GM18511 (cell line): ENCODE measurements around the gene EXO1.
"Not testable (repeated sequence)": the region's sequence is repeated elsewhere in the genome, so short reads cannot be mapped to it uniquely, and the experiment has no call there.

Experiments
- ATAC-seq: cut with Tn5 transposase; IDR thresholded peaks from one replicate; pipeline ENCODE4 v1.9.1; 2021; ENCODE audit warnings: mild to moderate bottlenecking, moderate library complexity; ENCODE audit not compliant: unreplicated experiment

Gene EXO1

GRCh38 chr1:241847796-241848685 lies at the start of gene EXO1:
Gene EXO1 (plus strand): TSS chr1:241848204. CDS start chr1:241850426, 2,222 bp downstream.
- ATAC-seq: peak; percentile 96

GRCh38 chr1:241799416-241799815 lies 48.6 kb upstream of the EXO1 start:
- ATAC-seq: no peak

GRCh38 chr1:241800640-241801039 lies 47.4 kb upstream of the EXO1 start:
- ATAC-seq: peak; percentile 65

GRCh38 chr1:241802863-241803262 lies 45.1 kb upstream of the EXO1 start:
- no peak for ATAC-seq

- ATAC-seq: not testable (repeated sequence)
Observed at GRCh38 chr1:241804706-241805105, 43.3 kb upstream of the EXO1 start.

GRCh38 chr1:241808265-241808664 lies 39.7 kb upstream of the EXO1 start:
- no peak for ATAC-seq

GRCh38 chr1:241810769-241811405 lies 37.1 kb upstream of the EXO1 start:
- peak; percentile 92 for ATAC-seq

GRCh38 chr1:241813768-241814320 lies 34.2 kb upstream of the EXO1 start:
- ATAC-seq: no peak

- no peak for ATAC-seq
Observed at GRCh38 chr1:241816008-241816407, 32.0 kb upstream of the EXO1 start.

GRCh38 chr1:241817331-241817792 lies 30.6 kb upstream of the EXO1 start:
- ATAC-seq: no peak

- ATAC-seq: peak; percentile 58
Observed at GRCh38 chr1:241817956-241818612, 29.9 kb upstream of the EXO1 start.

- no peak for ATAC-seq
Observed at GRCh38 chr1:241819340-241819866, 28.6 kb upstream of the EXO1 start.

- ATAC-seq: no peak
Observed at GRCh38 chr1:241821363-241821762, 26.6 kb upstream of the EXO1 start.

GRCh38 chr1:241822846-241823245 lies 25.2 kb upstream of the EXO1 start:
- no peak for ATAC-seq

GRCh38 chr1:241823925-241824324 lies 24.1 kb upstream of the EXO1 start:
- no peak for ATAC-seq

- ATAC-seq: no peak
Observed at GRCh38 chr1:241825581-241825980, 22.4 kb upstream of the EXO1 start.

- ATAC-seq: not testable (repeated sequence)
Observed at GRCh38 chr1:241826613-241827012, 21.4 kb upstream of the EXO1 start.

- ATAC-seq: no peak
Observed at GRCh38 chr1:241827264-241827663, 20.7 kb upstream of the EXO1 start.

GRCh38 chr1:241828463-241829021 lies 19.5 kb upstream of the EXO1 start:
- ATAC-seq: no peak

GRCh38 chr1:241829468-241829867 lies 18.5 kb upstream of the EXO1 start:
- no peak for ATAC-seq
